GM12878 (cell line): ENCODE measurements around the gene CTBP1. TPM values are rescaled to one million over a fixed set of nuclear protein-coding genes. Genes with fewer than 3 reads are reported as not detected.

Experiments used
- ATAC-seq: fragments of 200-7000 bp; cut with Tn5 transposase; 3 replicates; pipeline ENCODE4 v1.9.1; 2020; ENCODE audit warnings: mild to moderate bottlenecking, moderate library complexity
- BruUV-seq: library from RNA; stranded (reverse); fragments of 400-500 nt; replicated peaks from 2 replicates; lab custom pipeline; 2021; lab: Mats Ljungman, UMichigan
- CTCF ChIA-PET: fragments of 300-600 bp; sonication (Branson Sonifier 250); formaldehyde crosslinking; extraction: SDS; loops from one replicate; lab custom pipeline; 2021; ENCODE audit warnings: inconsistent platforms; lab: Yijun Ruan, JAX
- POLR2A ChIA-PET: fragments of 350-600 bp; formaldehyde crosslinking; extraction: SDS; loops from one replicate; lab custom pipeline; 2021; ENCODE audit warnings: inconsistent platforms; lab: Charles Lee
- RAD21 ChIA-PET: fragments of 300-600 bp; sonication (Branson Sonifier 250); formaldehyde crosslinking; loops from one replicate; lab custom pipeline; 2023; ENCODE audit warnings: antibody characterized with exemption; ENCODE audit not compliant: unreplicated experiment; lab: Charles Lee
- SMC1A ChIA-PET: fragments of 300-600 bp; sonication (Branson Sonifier 250); formaldehyde crosslinking; loops from one replicate; lab custom pipeline; 2023; ENCODE audit not compliant: unreplicated experiment, uncharacterized antibody; lab: Charles Lee
- DNase-seq: peaks from one replicate; pipeline ENCODE4 v3.0.0-alpha.2; 2011; ENCODE audit warnings: low read depth, low spot score
- FAIRE-seq: peaks from 3 replicates; lab custom pipeline; 2011; peaks lifted over from hg19 to GRCh38; lab: Jason Lieb, UNC
- H2AFZ ChIP-seq: 2 replicates; pipeline ENCODE4 v1.6.0; 2011; ENCODE audit warnings: low read depth, low read length, control low read depth; ENCODE audit not compliant: control insufficient read depth
- H3K27ac ChIP-seq: 2 replicates; pipeline ENCODE4 v1.5.1; 2011; ENCODE audit warnings: control low read depth; ENCODE audit not compliant: control insufficient read depth, insufficient read depth
- H3K27me3 ChIP-seq, 2 experiments: replicated peaks in 1 of 2; 2 replicates each; pipeline versions ENCODE4 v1.6.0 to v1.6.1; 2011; ENCODE audit warnings: low read length in 1 of 2; ENCODE audit not compliant: control insufficient read depth in 2 of 2, insufficient read depth in 2 of 2
- H3K36me3 ChIP-seq, 2 experiments: 2 replicates each; pipeline ENCODE4 v1.5.1; 2011; ENCODE audit warnings: low read length in 1 of 2; ENCODE audit not compliant: control insufficient read depth in 2 of 2, insufficient read depth in 2 of 2
- H3K4me1 ChIP-seq: 2 replicates; pipeline ENCODE4 v1.6.1; 2011; ENCODE audit warnings: mild to moderate bottlenecking, low read length, moderate library complexity, mixed read lengths; ENCODE audit not compliant: control insufficient read depth, insufficient read depth
- H3K4me2 ChIP-seq: 2 replicates; pipeline ENCODE4 v1.6.0; 2011; ENCODE audit warnings: control low read depth; ENCODE audit not compliant: control insufficient read depth, insufficient read depth
- H3K4me3 ChIP-seq: fragments of 200-600 bp; sonication (generic); 2 replicates; pipeline ENCODE4 v1.5.1; 2016
- H3K79me2 ChIP-seq: 2 replicates; pipeline ENCODE4 v1.6.0; 2011; ENCODE audit warnings: low read length; ENCODE audit not compliant: control insufficient read depth, insufficient read depth
- H3K9ac ChIP-seq: 2 replicates; pipeline ENCODE4 v1.8.0; 2011; ENCODE audit warnings: low read length, control low read depth, mixed read lengths; ENCODE audit not compliant: control insufficient read depth, insufficient read depth
- H3K9me3 ChIP-seq: replicated peaks from 3 replicates; pipeline ENCODE4 v1.5.1; 2011; ENCODE audit warnings: mild to moderate bottlenecking, low read length; ENCODE audit not compliant: control insufficient read depth, insufficient read depth
- H4K20me1 ChIP-seq: 2 replicates; pipeline ENCODE4 v1.6.0; 2011; ENCODE audit not compliant: control insufficient read depth, insufficient read depth
- ASH2L ChIP-seq: fragments of 300-600, 200-600 bp; sonication (generic); IDR thresholded peaks from 2 replicates; pipeline ENCODE4 v1.6.1; 2017; ENCODE audit warnings: low read depth, mild to moderate bottlenecking, borderline replicate concordance
- IRF5 ChIP-seq: fragments of 450-650 bp; IDR thresholded peaks from 2 replicates; pipeline ENCODE4 v1.6.1; 2017; ENCODE audit warnings: borderline replicate concordance
- MEF2B ChIP-seq: fragments of 450-650 bp; IDR thresholded peaks from 2 replicates; pipeline ENCODE4 v1.6.1; 2018; ENCODE audit warnings: mild to moderate bottlenecking, moderate library complexity; ENCODE audit not compliant: partially characterized antibody, poor library complexity, severe bottlenecking
- NFYA ChIP-seq: IDR thresholded peaks from 2 replicates; pipeline ENCODE4 v1.6.1; 2011; ENCODE audit warnings: low read depth, mild to moderate bottlenecking, low read length, improper control_type of control experiment, borderline replicate concordance
- NR2C1 ChIP-seq: fragments of 450-650 bp; IDR thresholded peaks from 2 replicates; pipeline ENCODE4 v1.6.1; 2017; ENCODE audit warnings: antibody characterized with exemption, mild to moderate bottlenecking, moderate library complexity
- POLR2AphosphoS2 ChIP-seq: IDR thresholded peaks from 2 replicates; pipeline ENCODE4 v1.6.1; 2011; ENCODE audit warnings: low read depth, mild to moderate bottlenecking, low read length, improper control_type of control experiment, moderate library complexity
- SMARCA5 ChIP-seq: fragments of 450-650 bp; IDR thresholded peaks from 2 replicates; pipeline ENCODE4 v1.6.1; 2017; ENCODE audit warnings: mild to moderate bottlenecking
- STAT1 ChIP-seq: fragments of 450-650 bp; conservative IDR thresholded peaks from 2 replicates; pipeline ENCODE4 v1.6.1; 2014; ENCODE audit warnings: antibody characterized with exemption, mild to moderate bottlenecking
- YBX1 ChIP-seq: fragments of 450-650 bp; IDR thresholded peaks from 2 replicates; pipeline ENCODE4 v1.6.1; 2016; ENCODE audit warnings: antibody characterized with exemption
- WGBS: methylation state at CpG from one replicate; pipeline ENCODE4 v1.1.6; 2016; ENCODE audit warnings: low lambda C conversion rate; ENCODE audit not compliant: insufficient replicate concordance, insufficient coverage; ENCODE audit errors: missing lambda C conversion rate; 5-methylcytosine and 5-hydroxymethylcytosine counted together
- in situ Hi-C: fragments of 300-500 bp; cut with MboI; formaldehyde crosslinking; loops from 9 replicates; pipeline ENCODE4 v1.14.3; 2018; ENCODE audit warnings: mixed read lengths
- intact Hi-C: fragments of 100-400 bp; cut with micrococcal nuclease; formaldehyde crosslinking; loops from one replicate; pipeline ENCODE4 v1.14.2; 2022; ENCODE audit not compliant: unreplicated experiment
- polyA plus RNA-seq, 11 experiments: library from polyadenylated mRNA; depleted of rRNA in 4 of 11; unstranded in 6 of 11; stranded (reverse) in 5 of 11; fragments of >200 nt; fragmentation: Nextera tagmentation in 4 of 11; fragmentation: Illumina TruSeq in 1 of 11; extraction: Ambion mirVana in 4 of 11; extraction: Trizol in 1 of 11; gene quantifications; 1 replicate in 1 of 11; 2 replicates in 10 of 11; pipeline versions ENCODE4 v1.2.1 to v1.2.3, GENCODE V29; 2011 to 2016; ENCODE audit warnings: inconsistent platforms in 2 of 11, missing spikeins in 2 of 11, low read depth in 1 of 11
- total RNA-seq, 4 experiments: library from RNA; depleted of rRNA in 3 of 4; stranded (reverse); fragments of >200 nt in 3 of 4; fragmentation: Illumina TruSeq in 1 of 4; extraction: Trizol in 1 of 4; gene quantifications; 2 replicates each; pipeline versions ENCODE4 v1.2.1 to v1.2.3, GENCODE V29; 2013 to 2021
- TF ChIP-seq, protein P1 (sequence below): IDR thresholded peaks from 2 replicates; pipeline ENCODE4 v1.6.1; 2012; ENCODE audit warnings: mild to moderate bottlenecking, low read depth, low read length
- TF ChIP-seq, protein P2 (sequence below): fragments of 450-650 bp; IDR thresholded peaks from 2 replicates; pipeline ENCODE4 v1.6.1; 2017; ENCODE audit warnings: mild to moderate bottlenecking, moderate library complexity
- TF ChIP-seq, protein P3 (sequence below): fragments of 450-650 bp; IDR thresholded peaks from 2 replicates; pipeline ENCODE4 v1.6.1; 2017; ENCODE audit warnings: mild to moderate bottlenecking

Gene CTBP1
- total and polyA plus RNA-seq, 10 of the 15 experiments (the other 5 are each of a cell fraction or from before 2014, with no cell fraction given): 7.4 to 182 (median 63.1) TPM

DNA sequence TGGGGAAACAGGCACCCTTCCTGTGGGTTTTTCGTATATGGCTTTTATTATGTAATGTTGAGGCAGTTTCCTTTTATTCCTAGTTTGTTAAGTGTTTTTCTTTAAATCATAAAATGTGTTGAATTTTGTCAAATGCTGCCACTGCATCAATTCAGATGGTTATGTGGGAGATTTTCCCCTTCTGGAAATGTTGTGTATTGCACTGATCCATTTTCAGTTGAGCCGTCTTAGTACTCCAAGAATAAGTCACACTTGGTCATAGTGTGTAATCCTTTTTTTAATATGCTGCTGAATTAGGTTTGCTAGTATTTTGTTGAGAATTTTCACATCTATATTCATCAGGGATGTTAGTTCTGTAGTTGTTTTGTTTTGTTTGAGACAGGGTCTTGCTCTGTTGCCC is 9.5 kb upstream of the CTBP1 start (continued):
- TF ChIP-seq, protein P1, sequence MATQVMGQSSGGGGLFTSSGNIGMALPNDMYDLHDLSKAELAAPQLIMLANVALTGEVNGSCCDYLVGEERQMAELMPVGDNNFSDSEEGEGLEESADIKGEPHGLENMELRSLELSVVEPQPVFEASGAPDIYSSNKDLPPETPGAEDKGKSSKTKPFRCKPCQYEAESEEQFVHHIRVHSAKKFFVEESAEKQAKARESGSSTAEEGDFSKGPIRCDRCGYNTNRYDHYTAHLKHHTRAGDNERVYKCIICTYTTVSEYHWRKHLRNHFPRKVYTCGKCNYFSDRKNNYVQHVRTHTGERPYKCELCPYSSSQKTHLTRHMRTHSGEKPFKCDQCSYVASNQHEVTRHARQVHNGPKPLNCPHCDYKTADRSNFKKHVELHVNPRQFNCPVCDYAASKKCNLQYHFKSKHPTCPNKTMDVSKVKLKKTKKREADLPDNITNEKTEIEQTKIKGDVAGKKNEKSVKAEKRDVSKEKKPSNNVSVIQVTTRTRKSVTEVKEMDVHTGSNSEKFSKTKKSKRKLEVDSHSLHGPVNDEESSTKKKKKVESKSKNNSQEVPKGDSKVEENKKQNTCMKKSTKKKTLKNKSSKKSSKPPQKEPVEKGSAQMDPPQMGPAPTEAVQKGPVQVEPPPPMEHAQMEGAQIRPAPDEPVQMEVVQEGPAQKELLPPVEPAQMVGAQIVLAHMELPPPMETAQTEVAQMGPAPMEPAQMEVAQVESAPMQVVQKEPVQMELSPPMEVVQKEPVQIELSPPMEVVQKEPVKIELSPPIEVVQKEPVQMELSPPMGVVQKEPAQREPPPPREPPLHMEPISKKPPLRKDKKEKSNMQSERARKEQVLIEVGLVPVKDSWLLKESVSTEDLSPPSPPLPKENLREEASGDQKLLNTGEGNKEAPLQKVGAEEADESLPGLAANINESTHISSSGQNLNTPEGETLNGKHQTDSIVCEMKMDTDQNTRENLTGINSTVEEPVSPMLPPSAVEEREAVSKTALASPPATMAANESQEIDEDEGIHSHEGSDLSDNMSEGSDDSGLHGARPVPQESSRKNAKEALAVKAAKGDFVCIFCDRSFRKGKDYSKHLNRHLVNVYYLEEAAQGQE: no peak
- TF ChIP-seq STAT1 (no peak), POLR2AphosphoS2 (no peak)
- TF ChIP-seq, protein P2, sequence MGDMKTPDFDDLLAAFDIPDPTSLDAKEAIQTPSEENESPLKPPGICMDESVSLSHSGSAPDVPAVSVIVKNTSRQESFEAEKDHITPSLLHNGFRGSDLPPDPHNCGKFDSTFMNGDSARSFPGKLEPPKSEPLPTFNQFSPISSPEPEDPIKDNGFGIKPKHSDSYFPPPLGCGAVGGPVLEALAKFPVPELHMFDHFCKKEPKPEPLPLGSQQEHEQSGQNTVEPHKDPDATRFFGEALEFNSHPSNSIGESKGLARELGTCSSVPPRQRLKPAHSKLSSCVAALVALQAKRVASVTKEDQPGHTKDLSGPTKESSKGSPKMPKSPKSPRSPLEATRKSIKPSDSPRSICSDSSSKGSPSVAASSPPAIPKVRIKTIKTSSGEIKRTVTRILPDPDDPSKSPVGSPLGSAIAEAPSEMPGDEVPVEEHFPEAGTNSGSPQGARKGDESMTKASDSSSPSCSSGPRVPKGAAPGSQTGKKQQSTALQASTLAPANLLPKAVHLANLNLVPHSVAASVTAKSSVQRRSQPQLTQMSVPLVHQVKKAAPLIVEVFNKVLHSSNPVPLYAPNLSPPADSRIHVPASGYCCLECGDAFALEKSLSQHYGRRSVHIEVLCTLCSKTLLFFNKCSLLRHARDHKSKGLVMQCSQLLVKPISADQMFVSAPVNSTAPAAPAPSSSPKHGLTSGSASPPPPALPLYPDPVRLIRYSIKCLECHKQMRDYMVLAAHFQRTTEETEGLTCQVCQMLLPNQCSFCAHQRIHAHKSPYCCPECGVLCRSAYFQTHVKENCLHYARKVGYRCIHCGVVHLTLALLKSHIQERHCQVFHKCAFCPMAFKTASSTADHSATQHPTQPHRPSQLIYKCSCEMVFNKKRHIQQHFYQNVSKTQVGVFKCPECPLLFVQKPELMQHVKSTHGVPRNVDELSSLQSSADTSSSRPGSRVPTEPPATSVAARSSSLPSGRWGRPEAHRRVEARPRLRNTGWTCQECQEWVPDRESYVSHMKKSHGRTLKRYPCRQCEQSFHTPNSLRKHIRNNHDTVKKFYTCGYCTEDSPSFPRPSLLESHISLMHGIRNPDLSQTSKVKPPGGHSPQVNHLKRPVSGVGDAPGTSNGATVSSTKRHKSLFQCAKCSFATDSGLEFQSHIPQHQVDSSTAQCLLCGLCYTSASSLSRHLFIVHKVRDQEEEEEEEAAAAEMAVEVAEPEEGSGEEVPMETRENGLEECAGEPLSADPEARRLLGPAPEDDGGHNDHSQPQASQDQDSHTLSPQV: no peak

GRCh38 chr4:1255699-1256098 is 6.8 kb upstream of the CTBP1 start:
- Histone ChIP-seq H3K9me3 (peaks cover 24% of the 10 kb centered on the region), H4K20me1 (no peaks in the 10 kb centered on the region), H3K79me2 (peaks cover 2% of the 10 kb centered on the region), H2AFZ (no peak overlapping the region), H3K9ac (no peak overlapping the region), H3K27me3 (no peaks in the 10 kb centered on the region), H3K4me1 (peaks cover 13% of the 10 kb centered on the region), H3K4me2 (no peak overlapping the region), H3K36me3 (peaks cover 0 to 4% of the 10 kb centered on the region in 2 experiments; a peak in 2 of 4 replicates), H3K27ac (no peak overlapping the region), H3K4me3 (no peak overlapping the region)
- ChIA-PET SMC1A (no interaction called here), POLR2A (interaction anchor here (0.7 kb wide), 1 partner anchor 118 kb away, joined by 3 read pairs; no protein-coding TSS in a partner anchor), CTCF (interaction anchor here (2.8 kb wide), 1 partner anchor 12 kb away, joined by 17 read pairs; no protein-coding TSS in a partner anchor), RAD21 (no interaction called here)
- WGBS: 61% methylated on average over 2 of the region's 2 CpGs
- in situ Hi-C loops (no loop called here), intact Hi-C loops (no loop called here)
- DNase-seq (no peak), FAIRE-seq (no peak), ATAC-seq (no peak)
- no TSS peak for BruUV-seq
- TF ChIP-seq, protein P3, sequence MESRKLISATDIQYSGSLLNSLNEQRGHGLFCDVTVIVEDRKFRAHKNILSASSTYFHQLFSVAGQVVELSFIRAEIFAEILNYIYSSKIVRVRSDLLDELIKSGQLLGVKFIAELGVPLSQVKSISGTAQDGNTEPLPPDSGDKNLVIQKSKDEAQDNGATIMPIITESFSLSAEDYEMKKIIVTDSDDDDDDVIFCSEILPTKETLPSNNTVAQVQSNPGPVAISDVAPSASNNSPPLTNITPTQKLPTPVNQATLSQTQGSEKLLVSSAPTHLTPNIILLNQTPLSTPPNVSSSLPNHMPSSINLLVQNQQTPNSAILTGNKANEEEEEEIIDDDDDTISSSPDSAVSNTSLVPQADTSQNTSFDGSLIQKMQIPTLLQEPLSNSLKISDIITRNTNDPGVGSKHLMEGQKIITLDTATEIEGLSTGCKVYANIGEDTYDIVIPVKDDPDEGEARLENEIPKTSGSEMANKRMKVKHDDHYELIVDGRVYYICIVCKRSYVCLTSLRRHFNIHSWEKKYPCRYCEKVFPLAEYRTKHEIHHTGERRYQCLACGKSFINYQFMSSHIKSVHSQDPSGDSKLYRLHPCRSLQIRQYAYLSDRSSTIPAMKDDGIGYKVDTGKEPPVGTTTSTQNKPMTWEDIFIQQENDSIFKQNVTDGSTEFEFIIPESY: no peak
- TF ChIP-seq NR2C1 (no peak), MEF2B (no peak), YBX1 (no peak), IRF5 (no peak), SMARCA5 (no peak), ASH2L (no peak), NFYA (no peak)
